Pancreas (tissue), 10 donors: ENCODE data around the gene TMED7. TPM values are rescaled to one million over a fixed set of nuclear protein-coding genes. Genes with fewer than 3 reads are reported as not detected.
A peak's percentile ranks its signal among the peaks of the same experiment; 100 is the strongest.

Experiments used
- ATAC-seq, 4 donors: fragments of 200-7000 bp; cut with Tn5 transposase; one replicate each; pipeline versions ENCODE4 v1.8.0 to v1.9.1; 2020; ENCODE audit warnings: mild to moderate bottlenecking in 4 of 4, moderate library complexity in 4 of 4
- DNase-seq, 6 donors: peaks; one replicate each; pipeline ENCODE4 v3.0.0-alpha.2; 2020
- FAIRE-seq: peaks from 2 replicates; lab custom pipeline; 2012; peaks lifted over from hg19 to GRCh38; lab: Jason Lieb, UNC
- H3K27ac ChIP-seq, 4 donors: fragments of 200-600 bp; sonication (generic); 1 replicate in 3 of 4; 2 replicates in 1 of 4; pipeline versions ENCODE4 v1.5.0 to v1.8.0; 2020
- H3K27me3 ChIP-seq, 4 donors: fragments of 200-600 bp; one replicate each; pipeline ENCODE4 v1.8.0; 2021
- H3K36me3 ChIP-seq, 3 donors: fragments of 200-600 bp; sonication (generic) in 1 of 3; one replicate each; pipeline versions ENCODE4 v1.5.0 to v1.8.0; 2020 to 2021
- H3K4me1 ChIP-seq, 3 donors: fragments of 200-600 bp; one replicate each; pipeline ENCODE4 v1.8.0; 2021
- H3K4me3 ChIP-seq, 4 donors: fragments of 200-600 bp; sonication (generic) in 2 of 4; one replicate each; pipeline versions ENCODE4 v1.5.0 to v1.8.0; 2020 to 2021
- H3K9me3 ChIP-seq, 4 donors: fragments of 200-600 bp; one replicate each; pipeline ENCODE4 v1.8.0; 2021
- CTCF ChIP-seq, 4 donors: fragments of 200-600 bp; sonication (generic) in 3 of 4; IDR thresholded peaks; one replicate each; pipeline versions ENCODE4 v1.5.0 to v1.8.0; 2021; ENCODE audit warnings: antibody characterized with exemption in 4 of 4
- WGBS, 2 donors: extraction: QIAGEN DNeasy Blood & Tissue Kit; methylation state at CpG; one replicate each; pipeline ENCODE4 v1.1.7; 2013; 5-methylcytosine and 5-hydroxymethylcytosine counted together
- intact Hi-C, 3 donors: fragments of 100-400 bp; cut with DNase I; formaldehyde crosslinking; loops; one replicate each; pipeline versions ENCODE4 v1.11.1 to v1.14.2; 2022
- polyA plus RNA-seq, 2 donors: library from polyadenylated mRNA; stranded (reverse); fragments of 200-250 nt; gene quantifications; one replicate each; pipeline ENCODE4 v1.2.3, GENCODE V29; 2013
- total RNA-seq, 6 donors: library from RNA; stranded (reverse); fragmentation: NEBNext Ultra II Directional in 4 of 6; extraction: Animal tissue kit (Norgen Biotek cat#: 25700) in 4 of 6; gene quantifications; one replicate each; pipeline versions ENCODE4 v1.2.1 to v1.2.4, GENCODE V29; 2021 to 2023
- donor health status: healthy with polysubstance abuse.
- donor health status: DM: no; HTN: no; CAD: no; lungs with moderate emphysema.
- donor health status: DM: no; HTN: no; CAD: no.
- donor health status: control.
- donor health status: control.
- donor health status: Bipolar disorder and iron deficiency.
- donor health status: DM: yes; HTN: yes; CAD: no.
- donor health status: DM: no; HTN: no; CAD: no.
- donor health status: DM: no; HTN: no; CAD: no.
- donor health status: DM: yes; HTN: yes; CAD: no.

The TMED7 gene
- total and polyA plus RNA-seq, 8 donors: 8.2 to 71.3 (median 51.2) TPM

- Histone ChIP-seq H3K9me3 (no peaks in the 10 kb centered on the region), H3K27me3 (no peaks in the 10 kb centered on the region), H3K27ac (no peak overlapping the region), H3K36me3 (no peaks in the 10 kb centered on the region), H3K4me1 (no peaks in the 10 kb centered on the region), H3K4me3 (no peak overlapping the region)
- DNase-seq (no peak), FAIRE-seq (no peak), ATAC-seq (peak in 2 of 4 donors; percentile 42 to 45)
- TF ChIP-seq CTCF (IDR thresholded peaks at IDR 0.05): no peak
- WGBS, 2 donors: 63 to 68% methylated on average over 2 of the region's 2 CpGs
- intact Hi-C loops: no loop called here
These were observed 60.6 kb downstream of the TMED7 start for GRCh38 chr5:115565233-115565632.

Other genes with a start within 250 kb of the TMED7 start
- 10 to 100 TPM in 1 of 6 donors, 1 to 10 TPM in 5; 5.9 to 11.2 (median 8.0) TPM for gene FEM1C, start 81.3 kb downstream of the TMED7 start, total RNA-seq
- gene FEM1C, start 81.3 kb downstream of the TMED7 start, polyA plus RNA-seq: 1 to 10 TPM; 3.2 to 4.4 TPM
- gene TICAM2, start 23.6 kb downstream of the TMED7 start, total RNA-seq: 1 to 10 TPM; 1.6 to 3.4 (median 2.2) TPM
- gene TICAM2, start 23.6 kb downstream of the TMED7 start, polyA plus RNA-seq: 1 to 10 TPM; 1.4 to 1.9 TPM
- 1 to 10 TPM; 1.9 to 8.7 (median 3.8) TPM for gene CDO1, start 190.6 kb upstream of the TMED7 start, total RNA-seq
- gene CDO1, start 190.6 kb upstream of the TMED7 start, polyA plus RNA-seq: 10 to 100 TPM in 1 of 2 donors, 1 to 10 TPM in 1; 6.7 to 19.7 TPM
- gene ATG12, start 215.5 kb upstream of the TMED7 start, total RNA-seq: 10 to 100 TPM; 13.0 to 21.5 (median 14.6) TPM
- gene ATG12, start 215.5 kb upstream of the TMED7 start, polyA plus RNA-seq: 10 to 100 TPM; 16.1 to 28.4 TPM
- 10 to 100 TPM; 40.6 to 58.4 (median 52.5) TPM for gene AP3S1, start 215.9 kb upstream of the TMED7 start, total RNA-seq
- 10 to 100 TPM; 26.0 to 36.4 TPM for gene AP3S1, start 215.9 kb upstream of the TMED7 start, polyA plus RNA-seq